Left renal cortex interstitium (tissue), 4 donors: ENCODE data around the gene TRRAP. TPM values are rescaled to one million over a fixed set of nuclear protein-coding genes. Genes with fewer than 3 reads are reported as not detected.

Source experiments
- DNase-seq, 4 donors: peaks; one replicate each; pipeline ENCODE4 v3.0.0-alpha.2; 2013; ENCODE audit warnings: low read depth in 4 of 4, low spot score in 2 of 4, missing footprints in 1 of 4
- polyA plus RNA-seq, 4 donors: library from polyadenylated mRNA; unstranded; fragments of 120-200 nt; gene quantifications; one replicate each; pipeline ENCODE4 v1.2.1, GENCODE V29; 2013; ENCODE audit not compliant: insufficient read length in 4 of 4

The TRRAP gene
- polyA plus RNA-seq, 4 donors, result 31.5 to 51.7 (median 39.0) TPM

- no peak for DNase-seq
Measured at GRCh38 chr7:98887038-98887437, 8.7 kb downstream of the TRRAP start.

GRCh38 chr7:98892609-98893008 is 14.3 kb downstream of the TRRAP start:
- no peak for DNase-seq

GRCh38 chr7:98899816-98900215 is 21.5 kb downstream of the TRRAP start:
- DNase-seq, result no peak

GRCh38 chr7:98900815-98901214 is 22.5 kb downstream of the TRRAP start:
- no peak for DNase-seq

- DNase-seq, result no peak
Measured at GRCh38 chr7:98902523-98902922, 24.2 kb downstream of the TRRAP start.

- no peak for DNase-seq
Measured at GRCh38 chr7:98903246-98903645, 24.9 kb downstream of the TRRAP start.

GRCh38 chr7:98907570-98907969 is 29.2 kb downstream of the TRRAP start:
- no peak for DNase-seq

- DNase-seq, result no peak
Measured at GRCh38 chr7:98908585-98908984, 30.3 kb downstream of the TRRAP start.

GRCh38 chr7:98909487-98909886 is 31.2 kb downstream of the TRRAP start:
- DNase-seq, result no peak

GRCh38 chr7:98910427-98910826 is 32.1 kb downstream of the TRRAP start:
- no peak for DNase-seq

- no peak for DNase-seq
Measured at GRCh38 chr7:98911916-98912315, 33.6 kb downstream of the TRRAP start.

- DNase-seq, result no peak
Measured at GRCh38 chr7:98913026-98913425, 34.7 kb downstream of the TRRAP start.

GRCh38 chr7:98913612-98914011 is 35.3 kb downstream of the TRRAP start:
- no peak for DNase-seq

- no peak for DNase-seq
Measured at GRCh38 chr7:98917331-98917730, 39.0 kb downstream of the TRRAP start.

- no peak for DNase-seq
Measured at GRCh38 chr7:98921608-98922372, 43.5 kb downstream of the TRRAP start.

GRCh38 chr7:98922392-98923187 is 44.3 kb downstream of the TRRAP start:
- no peak for DNase-seq

GRCh38 chr7:98923512-98923911 is 45.2 kb downstream of the TRRAP start:
- no peak for DNase-seq

- no peak for DNase-seq
Measured at GRCh38 chr7:98927125-98927524, 48.8 kb downstream of the TRRAP start.

- DNase-seq, result no peak
Measured at GRCh38 chr7:98930464-98930863, 52.1 kb downstream of the TRRAP start.

- DNase-seq, result no peak
Measured at GRCh38 chr7:98930921-98931320, 52.6 kb downstream of the TRRAP start.

GRCh38 chr7:98933321-98933720 is 55.0 kb downstream of the TRRAP start:
- DNase-seq, result no peak

GRCh38 chr7:98934267-98934666 is 55.9 kb downstream of the TRRAP start:
- no peak for DNase-seq
